ENCODE results near the gene ZNF619. TPM values are rescaled to one million over a fixed set of nuclear protein-coding genes. Genes with fewer than 3 reads are reported as not detected.

Gene ZNF619
- total and polyA plus RNA-seq, 2 donors = 2.8 to 7.6 TPM

DNA sequence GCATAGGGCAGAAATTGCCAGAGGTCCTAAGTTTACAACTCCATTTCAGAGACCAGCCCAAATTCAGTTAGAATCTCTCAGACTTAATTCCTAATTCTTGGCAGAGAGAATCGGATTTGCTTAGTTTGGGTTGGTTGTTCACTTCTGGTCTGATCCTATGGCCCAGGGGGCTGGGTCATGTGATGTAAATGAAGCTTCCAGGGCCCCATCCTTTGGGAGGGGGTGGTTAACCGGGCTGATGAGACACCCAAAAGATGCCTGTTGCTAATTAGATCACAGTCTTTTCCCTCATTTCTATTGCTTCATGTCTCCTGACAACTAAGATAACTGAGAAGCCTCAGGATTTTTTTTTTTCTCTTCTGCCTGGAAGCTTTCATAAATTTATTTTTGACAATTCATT is 17.8 kb downstream of the ZNF619 start:
- 32% methylated on average over 2 of the region's 2 CpGs for WGBS
- Histone ChIP-seq H3K4me1 (ENCODE audit: insufficient read depth) (no peaks in the 10 kb centered on the region), H3K27ac (ENCODE audit: low read depth) (no peak overlapping the region), H3K36me3 (ENCODE audit: insufficient read depth) (no peaks in the 10 kb centered on the region), H3K4me3 (ENCODE audit: low read depth, low read length) (no peak overlapping the region)
- no peak for DNase-seq (ENCODE audit: extremely low spot score)

DNA sequence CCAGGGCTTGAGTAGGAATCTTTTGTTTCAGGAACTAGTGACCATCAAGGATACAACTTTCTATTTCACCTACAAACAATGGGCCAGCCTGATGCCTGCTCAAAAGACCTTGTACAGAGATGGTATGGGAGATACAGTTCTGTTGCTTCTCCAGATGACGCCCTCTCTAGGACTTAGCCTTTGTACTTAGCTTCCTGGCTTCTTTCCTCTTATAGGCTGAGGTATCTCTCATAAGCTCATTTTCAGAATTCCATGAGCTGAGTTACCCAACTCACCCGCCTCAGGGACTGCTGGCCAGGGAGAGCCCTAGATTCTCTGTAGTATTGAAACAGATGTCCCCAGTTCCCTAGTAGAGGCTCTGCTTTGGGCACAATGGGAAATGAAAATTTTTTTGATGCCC is 20.4 kb downstream of the ZNF619 start:
- Histone ChIP-seq H3K4me1 (ENCODE audit: insufficient read depth) (no peaks in the 10 kb centered on the region), H3K4me3 (ENCODE audit: low read depth, low read length) (no peak overlapping the region), H3K36me3 (ENCODE audit: insufficient read depth) (no peaks in the 10 kb centered on the region), H3K27ac (ENCODE audit: low read depth) (no peak overlapping the region)
- DNase-seq (ENCODE audit: extremely low spot score) = no peak
- WGBS = 94% methylated on average over 2 of the region's 2 CpGs

DNA sequence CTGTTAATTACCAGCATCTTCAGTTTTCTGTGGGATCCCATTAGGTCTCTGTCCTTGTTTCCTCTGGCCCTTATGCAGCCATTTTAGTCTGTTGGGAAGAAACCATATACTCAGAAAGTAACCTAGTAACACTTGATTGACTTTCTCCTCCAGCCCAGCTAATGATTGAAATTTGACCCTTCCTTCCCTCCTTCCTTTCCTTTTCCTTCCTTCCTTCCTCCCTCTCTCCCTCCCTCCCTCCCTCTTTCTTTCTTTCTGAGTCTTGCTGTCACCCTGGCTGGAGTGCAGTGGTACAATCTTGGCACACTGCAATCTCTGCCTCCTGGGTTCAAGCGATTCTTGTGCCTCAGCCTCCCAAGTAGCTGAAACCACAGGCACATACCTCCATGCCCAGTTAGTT is 23.0 kb downstream of the ZNF619 start:
- no peak overlapping the region for H3K4me3 ChIP-seq (ENCODE audit: low read depth, low read length)
- no peaks in the 10 kb centered on the region for H3K36me3 ChIP-seq (ENCODE audit: insufficient read depth)
- DNase-seq (ENCODE audit: extremely low spot score) = no peak
- WGBS = 95% methylated on average over 1 of the region's 1 CpG
- H3K27ac ChIP-seq (ENCODE audit: low read depth) = no peak overlapping the region
- H3K4me1 ChIP-seq (ENCODE audit: insufficient read depth) = no peaks in the 10 kb centered on the region

DNA sequence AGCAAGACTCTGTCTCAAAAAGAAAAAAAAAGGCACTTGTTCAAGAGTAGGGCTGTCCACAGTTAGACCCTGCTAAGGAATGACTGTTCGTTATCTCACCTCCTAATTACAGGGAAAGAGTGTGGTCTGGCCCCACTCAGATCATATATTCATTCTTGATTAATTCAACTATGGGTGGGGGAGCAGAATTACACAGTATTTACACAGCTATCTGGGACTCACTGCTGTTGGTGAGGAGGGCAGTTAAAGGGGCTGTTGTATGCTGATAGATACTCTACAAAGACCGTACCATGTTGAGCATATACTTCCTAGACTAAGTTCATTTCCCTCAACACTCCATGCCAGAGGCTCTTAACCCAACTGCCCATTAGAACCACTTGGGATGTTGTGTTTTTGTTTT is 25.1 kb downstream of the ZNF619 start:
- no peak overlapping the region for H3K27ac ChIP-seq (ENCODE audit: low read depth)
- no peaks in the 10 kb centered on the region for H3K4me1 ChIP-seq (ENCODE audit: insufficient read depth)
- H3K4me3 ChIP-seq (ENCODE audit: low read depth, low read length) = no peak overlapping the region
- DNase-seq (ENCODE audit: extremely low spot score) = no peak
- H3K36me3 ChIP-seq (ENCODE audit: insufficient read depth) = no peaks in the 10 kb centered on the region
- WGBS = 92% methylated on average over 2 of the region's 2 CpGs

DNA sequence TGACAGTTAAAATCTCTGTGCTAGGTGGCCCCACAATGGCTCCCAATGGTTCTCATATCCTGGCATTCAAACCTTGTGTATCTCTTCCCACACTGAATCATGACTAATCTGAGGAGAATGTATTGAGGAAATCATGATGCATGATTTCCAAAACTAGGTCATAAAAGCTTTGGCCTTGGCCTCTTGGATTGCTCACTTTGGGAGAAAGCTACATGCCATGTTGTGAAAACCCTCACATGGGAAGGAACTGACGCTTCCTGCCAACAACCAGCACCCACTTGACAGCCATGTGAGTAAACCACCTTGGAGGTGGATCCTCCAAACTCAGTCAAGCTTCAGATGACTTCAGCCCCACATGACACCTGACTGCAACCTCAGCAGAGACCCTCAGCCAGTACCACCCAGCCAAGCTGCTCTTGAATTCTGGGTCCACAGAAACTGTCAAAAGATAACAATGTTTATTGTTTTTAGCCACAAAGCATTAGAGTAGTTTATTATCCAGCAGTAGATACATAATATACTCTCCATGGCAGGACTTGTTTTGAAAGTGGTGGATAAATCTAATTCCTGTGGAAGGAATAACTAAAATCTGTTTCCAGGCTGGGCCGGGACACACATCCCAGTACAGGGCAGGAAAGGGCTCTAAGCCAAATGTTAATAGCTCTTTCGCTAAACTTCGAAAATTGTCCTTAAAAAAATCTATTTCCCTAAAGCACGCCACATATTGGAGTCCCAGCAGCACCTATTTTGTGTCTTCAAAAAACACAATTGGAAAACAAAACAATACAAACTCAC is 27.9 kb downstream of the ZNF619 start:
- Histone ChIP-seq H3K4me3 (ENCODE audit: low read depth, low read length) (no peak overlapping the region), H3K36me3 (ENCODE audit: insufficient read depth) (no peaks in the 10 kb centered on the region), H3K27ac (ENCODE audit: low read depth) (no peak overlapping the region), H3K4me1 (ENCODE audit: insufficient read depth) (no peaks in the 10 kb centered on the region)
- 66% methylated on average over 5 of the region's 5 CpGs for WGBS
- no peak for DNase-seq (ENCODE audit: extremely low spot score)

DNA sequence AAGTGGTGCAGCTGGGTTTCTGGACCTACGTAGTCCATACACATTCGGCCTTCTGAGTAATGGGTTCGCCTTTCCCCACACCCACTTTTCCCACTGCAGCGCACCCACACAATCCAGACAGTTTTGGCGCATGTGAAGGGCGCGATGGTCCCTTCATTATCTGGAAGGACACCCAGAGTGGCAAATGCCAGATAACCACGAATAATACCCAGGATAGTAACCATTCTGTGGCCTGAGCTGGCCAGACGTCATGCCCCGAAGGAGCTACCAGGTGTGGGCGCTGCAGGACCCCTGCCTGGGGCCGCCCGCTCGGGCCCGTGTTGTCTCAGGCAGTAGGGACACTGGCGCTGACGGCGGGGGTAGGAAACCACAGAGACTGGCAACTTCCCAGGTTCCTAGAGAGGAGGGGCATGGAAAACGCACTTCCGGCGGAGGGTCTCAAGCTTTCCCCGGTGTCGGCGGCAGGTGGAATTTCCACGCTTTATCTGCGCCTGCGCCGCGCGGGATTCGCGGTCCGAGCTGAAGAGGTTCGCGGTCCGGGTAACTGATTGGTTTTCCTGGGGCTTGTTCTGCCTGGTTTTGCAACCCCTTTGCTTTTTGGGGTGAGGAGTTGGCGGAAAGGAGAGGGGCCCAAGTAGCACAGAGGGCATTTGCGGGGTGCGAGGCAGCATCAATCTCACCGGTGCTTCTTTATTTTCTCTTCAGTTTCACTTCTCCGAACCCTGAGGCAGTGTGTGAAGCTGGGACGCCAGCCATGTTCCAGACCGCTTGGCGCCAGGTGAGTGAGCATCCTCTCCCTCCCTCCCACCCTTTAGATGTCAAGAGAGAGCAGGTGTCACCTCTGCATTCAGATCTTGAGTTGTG is 28.9 kb downstream of the ZNF619 start, which contains the start of gene ZNF620:
TSS of gene ZNF620 (plus strand) at position 441 of the 864 bp plus-strand sequence. CDS start at position 755, 314 bp downstream.
- H3K4me1 ChIP-seq (ENCODE audit: insufficient read depth) = no peaks in the 10 kb centered on the region
- no peaks in the 10 kb centered on the region for H3K36me3 ChIP-seq (ENCODE audit: insufficient read depth)
- DNase-seq (ENCODE audit: extremely low spot score) = peak; percentile 76
- WGBS = 6% methylated on average over 44 of the region's 44 CpGs
- peak within 1 kb of the TSS; percentile 27 for H3K27ac ChIP-seq (ENCODE audit: low read depth)
- H3K4me3 ChIP-seq (ENCODE audit: low read depth, low read length) = peak within 1 kb of the TSS; percentile 48

DNA sequence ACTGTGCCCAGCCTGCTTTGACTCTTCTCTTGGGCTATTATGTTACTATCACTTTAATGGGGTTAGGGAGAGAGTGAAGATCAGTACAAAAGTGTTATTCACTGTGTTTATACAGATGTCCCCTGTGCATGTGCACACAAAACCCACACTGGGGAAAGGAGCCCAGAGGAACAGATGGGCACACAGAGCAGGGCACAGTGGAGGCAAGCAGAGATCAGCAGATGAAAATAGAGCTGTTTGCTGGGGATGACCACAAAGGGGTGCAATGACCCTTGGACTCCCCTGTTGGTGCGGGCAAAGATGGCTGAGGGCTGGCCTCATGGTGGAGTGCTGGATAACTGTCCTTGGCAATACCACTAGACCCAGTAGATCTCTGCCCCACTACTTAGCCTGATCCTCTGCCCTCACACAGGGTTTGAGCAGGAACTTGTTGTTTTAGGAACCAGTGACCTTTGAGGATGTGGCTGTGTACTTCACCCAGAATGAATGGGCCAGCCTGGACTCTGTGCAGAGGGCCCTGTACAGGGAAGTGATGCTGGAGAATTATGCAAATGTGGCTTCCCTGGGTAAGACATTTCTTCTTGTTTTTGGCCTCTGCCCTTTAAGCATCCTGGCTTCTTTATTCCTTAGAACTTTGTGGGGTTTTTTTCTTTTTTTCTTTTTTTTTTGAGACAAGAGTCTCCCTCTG is 34.3 kb downstream of the ZNF619 start:
- Histone ChIP-seq H3K4me1 (ENCODE audit: insufficient read depth) (no peaks in the 10 kb centered on the region), H3K36me3 (ENCODE audit: insufficient read depth) (no peaks in the 10 kb centered on the region), H3K4me3 (ENCODE audit: low read depth, low read length) (no peak overlapping the region), H3K27ac (ENCODE audit: low read depth) (no peak overlapping the region)
- 90% methylated on average over 1 of the region's 1 CpG for WGBS
- no peak for DNase-seq (ENCODE audit: extremely low spot score)

DNA sequence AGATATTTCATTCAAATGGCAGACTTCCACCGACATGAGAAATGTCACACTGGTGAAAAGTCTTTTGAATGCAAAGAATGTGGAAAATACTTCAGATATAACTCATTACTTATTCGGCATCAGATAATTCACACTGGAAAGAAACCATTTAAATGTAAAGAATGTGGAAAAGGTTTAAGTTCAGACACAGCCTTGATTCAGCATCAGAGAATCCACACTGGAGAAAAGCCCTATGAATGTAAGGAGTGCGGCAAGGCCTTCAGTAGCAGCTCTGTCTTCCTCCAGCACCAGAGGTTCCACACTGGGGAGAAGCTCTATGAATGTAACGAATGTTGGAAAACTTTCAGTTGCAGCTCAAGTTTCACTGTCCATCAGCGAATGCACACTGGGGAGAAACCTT is 39.3 kb downstream of the ZNF619 start:
- Histone ChIP-seq H3K4me3 (ENCODE audit: low read depth, low read length) (no peak overlapping the region), H3K36me3 (ENCODE audit: insufficient read depth) (no peaks in the 10 kb centered on the region), H3K4me1 (ENCODE audit: insufficient read depth) (no peaks in the 10 kb centered on the region), H3K27ac (ENCODE audit: low read depth) (no peak overlapping the region)
- 88% methylated on average over 5 of the region's 5 CpGs for WGBS
- DNase-seq (ENCODE audit: extremely low spot score) = no peak

DNA sequence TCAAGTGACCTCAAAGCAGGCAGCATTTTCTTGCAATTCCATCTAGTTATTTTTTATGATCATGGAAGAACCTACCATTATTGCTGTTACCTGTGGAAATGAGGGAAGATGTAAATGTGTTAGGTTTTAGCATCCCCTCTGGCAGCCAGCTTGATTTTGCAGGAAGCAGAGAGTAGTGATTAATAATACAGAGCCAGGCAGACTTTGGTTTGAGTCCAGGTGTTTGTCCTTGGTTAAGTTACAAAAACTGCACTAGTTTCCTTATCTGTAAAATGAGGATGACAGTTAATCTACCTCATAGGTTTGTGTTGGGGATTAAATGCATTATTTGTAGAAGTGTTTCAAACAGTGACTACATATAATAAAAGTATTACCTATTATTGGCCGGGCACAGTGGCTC is 41.1 kb downstream of the ZNF619 start:
- Histone ChIP-seq H3K4me3 (ENCODE audit: low read depth, low read length) (no peak overlapping the region), H3K27ac (ENCODE audit: low read depth) (no peak overlapping the region), H3K36me3 (ENCODE audit: insufficient read depth) (no peaks in the 10 kb centered on the region), H3K4me1 (ENCODE audit: insufficient read depth) (no peaks in the 10 kb centered on the region)
- DNase-seq (ENCODE audit: extremely low spot score) = no peak
- 95% methylated on average over 1 of the region's 1 CpG for WGBS

DNA sequence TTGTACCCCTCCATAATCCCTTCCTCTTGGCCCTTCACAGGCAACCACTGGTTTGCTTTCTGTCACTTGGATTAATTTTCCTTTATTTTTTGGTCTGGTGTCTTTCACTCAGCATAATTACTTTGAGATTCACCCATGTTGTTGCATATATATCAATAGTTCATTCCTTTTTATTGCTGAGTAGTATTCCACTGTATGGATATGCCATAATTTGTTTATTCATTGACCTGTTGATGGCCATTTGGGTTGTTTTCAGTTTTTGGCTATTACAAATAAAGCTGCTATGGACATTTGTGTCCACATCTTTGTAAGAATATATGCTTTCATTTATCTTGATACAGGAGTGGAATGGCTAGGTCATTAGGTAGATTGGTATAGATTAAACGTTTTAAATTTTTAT is 41.9 kb downstream of the ZNF619 start:
- H3K36me3 ChIP-seq (ENCODE audit: insufficient read depth) = no peaks in the 10 kb centered on the region
- no peak overlapping the region for H3K27ac ChIP-seq (ENCODE audit: low read depth)
- WGBS = 91% methylated on average over 1 of the region's 1 CpG
- H3K4me1 ChIP-seq (ENCODE audit: insufficient read depth) = no peaks in the 10 kb centered on the region
- DNase-seq (ENCODE audit: extremely low spot score) = no peak
- H3K4me3 ChIP-seq (ENCODE audit: low read depth, low read length) = no peak overlapping the region

DNA sequence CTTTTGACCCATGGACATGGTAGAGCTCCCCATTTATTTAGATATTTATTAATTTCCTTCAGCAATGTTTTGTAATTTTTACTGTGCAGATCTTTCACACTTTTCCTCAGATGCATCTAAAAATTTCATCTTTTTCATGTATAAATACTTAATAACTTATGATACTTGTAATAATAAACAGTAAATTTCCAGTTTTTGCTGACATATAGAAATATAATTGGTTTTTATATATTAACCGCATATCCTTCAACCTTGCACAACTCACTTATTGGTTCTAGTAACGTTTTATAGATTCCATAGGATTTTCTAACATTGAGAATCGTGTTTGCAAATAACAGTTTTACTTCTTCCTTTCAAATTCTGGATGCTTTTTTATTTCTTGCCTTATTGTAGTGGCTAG is 44.3 kb downstream of the ZNF619 start:
- H3K27ac ChIP-seq (ENCODE audit: low read depth) = no peak overlapping the region
- DNase-seq (ENCODE audit: extremely low spot score) = no peak
- no peaks in the 10 kb centered on the region for H3K36me3 ChIP-seq (ENCODE audit: insufficient read depth)
- peaks cover 2% of the 10 kb centered on the region for H3K4me1 ChIP-seq (ENCODE audit: insufficient read depth)
- H3K4me3 ChIP-seq (ENCODE audit: low read depth, low read length) = no peak overlapping the region
- 92% methylated on average over 3 of the region's 3 CpGs for WGBS

DNA sequence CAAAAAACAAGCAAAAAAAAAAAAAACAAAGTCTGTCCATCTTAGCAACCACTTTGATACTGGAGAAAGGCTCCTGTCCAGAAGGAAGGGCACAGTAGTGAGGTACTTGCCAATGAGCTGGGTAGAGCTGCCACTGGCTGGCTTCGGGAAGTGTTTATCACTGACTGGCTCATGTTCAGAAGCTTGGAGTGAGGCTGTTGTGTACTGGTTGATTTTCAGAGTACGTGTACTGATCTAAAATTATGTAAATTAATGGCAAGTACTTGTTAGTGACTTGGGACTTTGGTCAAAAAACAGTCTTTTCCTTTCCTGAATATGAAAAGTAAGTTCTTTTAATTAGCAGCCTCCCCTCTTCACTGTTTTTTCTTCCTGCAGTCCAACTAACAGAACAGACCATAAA is 46.9 kb downstream of the ZNF619 start:
- H3K27ac ChIP-seq (ENCODE audit: low read depth) = no peak overlapping the region
- WGBS = 45% methylated on average over 2 of the region's 2 CpGs
- H3K4me3 ChIP-seq (ENCODE audit: low read depth, low read length) = no peak overlapping the region
- no peak for DNase-seq (ENCODE audit: extremely low spot score)
- H3K36me3 ChIP-seq (ENCODE audit: insufficient read depth) = no peaks in the 10 kb centered on the region
- H3K4me1 ChIP-seq (ENCODE audit: insufficient read depth) = peaks cover 2% of the 10 kb centered on the region

DNA sequence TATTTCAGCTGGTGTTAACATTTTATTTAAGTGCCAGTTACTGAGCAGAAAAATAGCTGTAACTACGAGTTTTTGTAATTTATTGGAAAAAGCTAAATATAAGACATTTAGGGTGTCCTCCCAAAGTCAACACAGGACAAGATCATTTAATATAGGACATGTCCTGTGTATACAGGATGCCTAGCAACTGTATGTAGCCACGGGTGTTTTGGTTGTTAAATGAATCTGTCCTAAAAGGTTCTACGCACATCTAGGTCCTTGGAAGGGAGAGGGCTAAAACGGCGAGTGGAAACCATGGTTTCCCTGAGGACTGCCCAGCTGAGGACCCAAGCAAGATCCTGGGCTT is 47.3 kb downstream of the ZNF619 start:
- WGBS = 26% methylated on average over 5 of the region's 5 CpGs
- Histone ChIP-seq H3K27ac (ENCODE audit: low read depth) (peak overlapping the region; percentile 89), H3K4me3 (ENCODE audit: low read depth, low read length) (peak overlapping the region; percentile 77), H3K36me3 (ENCODE audit: insufficient read depth) (no peaks in the 10 kb centered on the region), H3K4me1 (ENCODE audit: insufficient read depth) (peaks cover 2% of the 10 kb centered on the region)
- no peak for DNase-seq (ENCODE audit: extremely low spot score)
